ENCODE results near the gene ANKFY1. TPM values are rescaled to one million over a fixed set of nuclear protein-coding genes. Genes with fewer than 3 reads are reported as not detected.
A peak's percentile ranks its signal among the peaks of the same experiment; 100 is the strongest.

The ANKFY1 gene
- total RNA-seq, 1 donor, result 44.9 TPM

GRCh38 chr17:4247361-4247970 is 16.3 kb downstream of the ANKFY1 start:
- Histone ChIP-seq H3K27me3 (ENCODE audit: insufficient read depth, low read length) (no peaks in the 10 kb centered on the region), H3K4me3 (ENCODE audit: insufficient read depth, low read length) (no peak overlapping the region), H3K79me2 (ENCODE audit: insufficient read depth, low read length) (peaks cover 88% of the 10 kb centered on the region), H2AFZ (ENCODE audit: low read length) (no peak overlapping the region), H3K4me2 (ENCODE audit: insufficient read depth, low read length) (no peak overlapping the region), H3K9me3 (ENCODE audit: low read depth, low read length) (no peaks in the 10 kb centered on the region), H3K36me3 (ENCODE audit: insufficient read depth, low read length) (no peaks in the 10 kb centered on the region), H3K4me1 (ENCODE audit: insufficient read depth, low read length) (no peaks in the 10 kb centered on the region), H3K27ac (ENCODE audit: low read depth, low read length) (no peak overlapping the region), H4K20me1 (ENCODE audit: insufficient read depth, low read length) (peaks cover 32% of the 10 kb centered on the region)
- DNase-seq (ENCODE audit: insufficient read length, low spot score, missing footprints), result no peak
- TF ChIP-seq CTCF (IDR thresholded peaks at IDR 0.05; ENCODE audit: extremely low read depth, low read depth, low read length), result no peak

GRCh38 chr17:4246674-4247073 is 17.1 kb downstream of the ANKFY1 start:
- no peak overlapping the region for H3K4me2 ChIP-seq (ENCODE audit: insufficient read depth, low read length)
- peaks cover 38% of the 10 kb centered on the region for H4K20me1 ChIP-seq (ENCODE audit: insufficient read depth, low read length)
- no peak for DNase-seq (ENCODE audit: insufficient read length, low spot score, missing footprints)
- H3K27ac ChIP-seq (ENCODE audit: low read depth, low read length), result no peak overlapping the region
- no peak overlapping the region for H3K4me3 ChIP-seq (ENCODE audit: insufficient read depth, low read length)
- no peak overlapping the region for H2AFZ ChIP-seq (ENCODE audit: low read length)
- H3K9me3 ChIP-seq (ENCODE audit: low read depth, low read length), result no peaks in the 10 kb centered on the region
- H3K27me3 ChIP-seq (ENCODE audit: insufficient read depth, low read length), result no peaks in the 10 kb centered on the region
- no peak for TF ChIP-seq CTCF (IDR thresholded peaks at IDR 0.05; ENCODE audit: extremely low read depth, low read depth, low read length)
- H3K4me1 ChIP-seq (ENCODE audit: insufficient read depth, low read length), result no peaks in the 10 kb centered on the region
- peaks cover 85% of the 10 kb centered on the region for H3K79me2 ChIP-seq (ENCODE audit: insufficient read depth, low read length)
- peaks cover 6% of the 10 kb centered on the region for H3K36me3 ChIP-seq (ENCODE audit: insufficient read depth, low read length)

GRCh38 chr17:4241535-4241934 is 22.2 kb downstream of the ANKFY1 start:
- H3K9me3 ChIP-seq (ENCODE audit: low read depth, low read length), result no peaks in the 10 kb centered on the region
- no peak for TF ChIP-seq CTCF (IDR thresholded peaks at IDR 0.05; ENCODE audit: extremely low read depth, low read depth, low read length)
- H3K36me3 ChIP-seq (ENCODE audit: insufficient read depth, low read length), result peaks cover 13% of the 10 kb centered on the region
- H3K79me2 ChIP-seq (ENCODE audit: insufficient read depth, low read length), result peaks cover 46% of the 10 kb centered on the region
- H3K27ac ChIP-seq (ENCODE audit: low read depth, low read length), result no peak overlapping the region
- H2AFZ ChIP-seq (ENCODE audit: low read length), result no peak overlapping the region
- peaks cover 19% of the 10 kb centered on the region for H4K20me1 ChIP-seq (ENCODE audit: insufficient read depth, low read length)
- no peak overlapping the region for H3K4me2 ChIP-seq (ENCODE audit: insufficient read depth, low read length)
- no peak for DNase-seq (ENCODE audit: insufficient read length, low spot score, missing footprints)
- H3K4me3 ChIP-seq (ENCODE audit: insufficient read depth, low read length), result no peak overlapping the region
- no peaks in the 10 kb centered on the region for H3K4me1 ChIP-seq (ENCODE audit: insufficient read depth, low read length)
- no peaks in the 10 kb centered on the region for H3K27me3 ChIP-seq (ENCODE audit: insufficient read depth, low read length)

- Histone ChIP-seq H3K4me1 (ENCODE audit: insufficient read depth, low read length) (peaks cover 22% of the 10 kb centered on the region), H3K27me3 (ENCODE audit: insufficient read depth, low read length) (no peaks in the 10 kb centered on the region), H3K4me3 (ENCODE audit: insufficient read depth, low read length) (no peak overlapping the region), H4K20me1 (ENCODE audit: insufficient read depth, low read length) (no peaks in the 10 kb centered on the region), H3K4me2 (ENCODE audit: insufficient read depth, low read length) (no peak overlapping the region), H3K9me3 (ENCODE audit: low read depth, low read length) (no peaks in the 10 kb centered on the region), H3K79me2 (ENCODE audit: insufficient read depth, low read length) (peaks cover 17% of the 10 kb centered on the region), H3K27ac (ENCODE audit: low read depth, low read length) (peak overlapping the region; percentile 16), H2AFZ (ENCODE audit: low read length) (no peak overlapping the region), H3K36me3 (ENCODE audit: insufficient read depth, low read length) (peaks cover 16% of the 10 kb centered on the region)
- DNase-seq (ENCODE audit: insufficient read length, low spot score, missing footprints), result no peak
- no peak for TF ChIP-seq CTCF (IDR thresholded peaks at IDR 0.05; ENCODE audit: extremely low read depth, low read depth, low read length)
Observed at GRCh38 chr17:4236456-4236855, 27.3 kb downstream of the ANKFY1 start.

Measured in osteoblast (primary cell).